HG03159 (cell line): ENCODE data around the gene MYH7.
"Not testable (repeated sequence)": the region's sequence is repeated elsewhere in the genome, so short reads cannot be mapped to it uniquely, and the experiment has no call there.

Experiments
- ATAC-seq: cut with Tn5 transposase; IDR thresholded peaks from one replicate; pipeline ENCODE4 v1.9.1; 2021; ENCODE audit warnings: mild to moderate bottlenecking, moderate library complexity; ENCODE audit not compliant: unreplicated experiment

Gene MYH7

DNA sequence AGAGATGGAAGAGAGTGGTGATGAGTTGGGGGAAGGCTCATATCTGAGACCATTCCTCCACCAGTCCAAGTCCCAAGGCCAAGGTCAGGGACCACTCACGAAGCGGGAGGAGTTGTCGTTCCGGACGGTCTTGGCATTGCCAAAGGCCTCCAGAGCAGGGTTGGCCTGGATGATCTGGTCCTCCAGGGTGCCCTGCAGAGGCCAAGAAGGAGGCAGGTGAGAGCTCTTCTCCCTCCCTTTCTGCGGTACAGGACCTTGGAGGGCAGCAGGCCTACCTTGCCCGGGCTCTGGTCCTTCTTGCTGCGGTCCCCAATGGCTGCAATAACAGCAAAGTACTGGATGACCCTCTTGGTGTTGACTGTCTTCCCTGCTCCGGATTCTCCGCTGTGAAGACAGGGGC is 4.0 kb downstream of the MYH7 start:
- no peak for ATAC-seq

DNA sequence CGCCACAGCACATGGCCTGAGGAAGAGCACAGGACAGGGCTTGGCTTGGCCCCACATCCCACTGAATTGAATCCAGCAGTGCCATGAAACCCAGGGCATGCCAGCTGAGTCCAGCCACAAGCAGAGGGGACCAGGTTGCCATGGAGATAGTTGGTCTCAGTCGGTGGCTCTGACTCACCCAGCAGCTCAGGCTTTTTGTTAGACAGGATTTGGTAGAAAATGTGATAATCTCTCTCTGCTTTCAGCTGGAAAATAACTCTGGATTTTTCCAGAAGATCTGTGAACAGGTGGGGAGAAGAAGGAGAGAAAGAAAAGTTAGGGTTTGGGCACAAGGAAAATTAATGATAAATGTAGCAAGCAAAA is 4.8 kb downstream of the MYH7 start:
- no peak for ATAC-seq

DNA sequence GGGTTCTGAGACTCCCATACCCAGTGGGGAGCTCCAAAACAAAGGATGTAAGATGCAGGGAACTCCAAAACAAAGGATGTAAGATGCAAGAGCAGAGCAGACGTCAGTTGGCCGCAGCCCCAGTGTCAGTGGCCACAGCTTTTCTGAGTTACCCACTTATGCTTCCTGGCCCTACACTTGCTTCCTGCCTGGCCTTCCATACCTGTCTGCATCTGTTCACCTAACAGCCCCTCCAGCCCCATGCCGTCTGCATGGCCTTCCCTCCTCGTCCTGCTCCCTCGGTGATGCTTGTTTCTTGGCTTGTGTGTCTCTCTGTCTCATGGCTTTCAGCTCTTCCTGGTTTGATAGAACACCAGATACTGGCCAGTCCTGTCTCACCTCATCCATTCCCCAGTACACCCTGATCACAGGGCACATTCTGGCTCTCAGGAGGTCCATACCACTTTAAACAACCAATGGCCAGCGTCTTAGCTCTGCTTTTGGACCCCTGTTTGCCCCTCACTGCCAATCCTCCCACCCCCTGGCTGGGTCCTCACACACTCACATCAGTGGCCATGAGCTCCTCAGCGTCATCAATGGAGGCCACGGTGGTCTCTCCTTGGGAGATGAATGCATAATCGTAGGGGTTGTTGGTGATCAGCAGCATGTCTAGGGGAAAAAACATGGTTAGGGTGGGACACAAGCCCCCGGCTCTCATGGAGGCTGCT is 5.3 kb downstream of the MYH7 start:
- no peak for ATAC-seq

DNA sequence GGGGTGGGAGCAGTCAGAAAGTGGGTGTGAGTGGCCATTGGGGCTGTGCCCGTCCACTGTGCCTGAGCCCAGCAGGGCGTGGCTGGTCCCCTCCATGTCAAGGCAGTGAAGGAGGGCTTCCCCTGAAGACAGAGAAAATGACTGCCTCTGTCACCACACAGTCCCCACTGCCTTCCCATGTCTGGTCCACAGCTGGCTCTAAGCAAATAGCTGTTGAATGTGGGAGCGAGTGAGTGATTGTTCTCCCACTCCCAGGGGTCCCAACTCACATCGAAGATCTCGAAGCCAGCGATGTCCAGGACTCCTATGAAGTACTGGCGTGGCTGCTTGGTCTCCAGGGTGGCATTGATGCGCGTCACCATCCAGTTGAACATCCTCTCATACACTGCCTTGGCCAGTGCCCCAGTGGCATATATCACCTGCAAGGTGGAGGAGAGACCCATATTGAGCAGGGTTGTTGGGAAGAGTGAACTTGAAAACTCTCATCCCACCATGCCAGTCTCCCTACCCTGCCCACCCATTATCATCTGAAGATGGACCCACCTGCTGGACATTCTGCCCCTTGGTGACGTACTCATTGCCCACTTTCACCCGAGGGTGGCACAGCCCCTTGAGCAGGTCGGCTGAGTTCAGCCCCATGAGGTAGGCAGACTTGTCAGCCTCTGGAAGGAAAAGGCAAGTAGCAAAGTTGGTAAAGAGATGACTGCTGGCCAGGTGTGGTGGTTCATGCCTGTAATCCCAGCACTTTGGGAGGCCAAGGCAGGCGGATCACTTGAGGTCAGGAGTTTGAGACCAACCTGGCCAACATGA is 6.6 kb downstream of the MYH7 start:
- no peak for ATAC-seq

DNA sequence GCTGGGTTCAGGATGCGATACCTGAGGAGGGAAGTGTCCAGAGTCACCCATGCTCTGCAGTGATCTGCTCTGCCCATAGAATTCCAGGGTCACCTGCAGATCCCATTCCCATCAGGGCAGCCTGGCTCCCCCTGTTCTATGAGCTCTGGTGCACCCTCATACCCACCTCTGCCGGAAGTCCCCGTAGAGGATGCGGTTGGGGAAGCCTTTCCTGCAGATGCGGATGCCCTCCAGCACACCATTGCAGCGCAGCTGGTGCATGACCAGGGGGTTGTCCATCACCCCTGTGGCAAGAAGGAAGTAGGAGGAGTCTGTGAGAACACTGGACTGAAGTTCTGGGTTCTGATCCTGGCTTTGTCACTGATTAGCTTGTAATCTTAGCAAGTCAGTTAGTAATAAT is 9.7 kb downstream of the MYH7 start:
- not testable (repeated sequence) for ATAC-seq

DNA sequence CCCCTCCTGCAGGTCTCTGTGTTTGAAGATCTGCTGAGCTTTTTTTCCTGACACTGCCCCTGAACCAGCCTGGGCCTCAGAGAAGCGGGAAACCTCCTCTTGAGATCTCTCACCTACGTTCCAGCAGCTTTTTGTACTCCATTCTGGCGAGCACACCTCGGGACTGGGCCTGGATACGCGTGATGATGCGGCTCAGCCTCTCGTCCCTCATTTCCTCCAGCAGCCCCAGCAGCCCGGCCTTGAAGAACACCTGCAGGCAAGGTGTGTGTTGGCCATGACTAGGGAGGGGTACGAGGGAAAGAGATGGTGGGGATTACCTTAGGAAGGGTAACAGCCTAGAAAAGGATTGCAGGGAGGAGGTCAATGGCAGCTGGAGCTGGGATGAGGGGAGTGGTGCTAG is 10.3 kb downstream of the MYH7 start:
- ATAC-seq, result no peak

DNA sequence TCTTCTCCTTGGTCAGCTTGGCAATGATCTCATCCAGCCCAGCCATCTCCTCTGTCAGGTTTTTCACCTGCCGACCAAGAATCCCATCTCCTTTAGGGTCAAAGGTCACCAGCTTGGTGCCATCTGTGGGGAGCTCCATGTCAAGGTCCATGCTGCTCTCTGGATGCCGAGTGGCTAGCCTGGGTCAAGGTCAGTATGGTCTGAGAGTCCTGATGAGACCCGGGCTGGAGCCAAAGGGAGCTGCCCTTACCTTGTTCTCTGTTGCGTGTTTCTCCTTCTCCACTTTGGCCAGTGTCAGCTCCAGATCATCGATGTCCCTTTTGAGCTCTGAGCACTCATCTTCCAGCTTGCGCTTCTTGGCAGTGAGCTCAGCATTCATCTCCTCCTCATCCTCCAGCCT is 11.8 kb downstream of the MYH7 start:
- no peak for ATAC-seq

DNA sequence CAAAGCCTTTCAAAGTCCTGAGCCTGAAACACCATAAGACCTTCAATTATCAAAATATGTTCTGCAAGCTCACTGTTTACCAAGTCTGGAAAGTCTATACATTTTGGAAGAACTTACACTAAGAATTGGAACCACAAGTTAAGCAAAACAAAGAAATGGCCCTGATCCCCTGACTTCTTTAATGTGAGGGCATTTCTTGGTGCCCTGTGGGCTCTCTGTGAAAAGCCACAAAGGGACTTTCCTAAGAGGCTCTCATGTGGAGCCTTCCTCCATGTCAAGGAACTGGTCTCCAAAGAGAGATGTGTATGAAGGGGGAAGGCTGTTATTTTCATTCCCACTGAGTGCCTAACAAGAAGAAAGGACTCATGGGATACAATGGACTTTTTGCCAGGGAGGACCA is 13.9 kb downstream of the MYH7 start:
- no peak for ATAC-seq

DNA sequence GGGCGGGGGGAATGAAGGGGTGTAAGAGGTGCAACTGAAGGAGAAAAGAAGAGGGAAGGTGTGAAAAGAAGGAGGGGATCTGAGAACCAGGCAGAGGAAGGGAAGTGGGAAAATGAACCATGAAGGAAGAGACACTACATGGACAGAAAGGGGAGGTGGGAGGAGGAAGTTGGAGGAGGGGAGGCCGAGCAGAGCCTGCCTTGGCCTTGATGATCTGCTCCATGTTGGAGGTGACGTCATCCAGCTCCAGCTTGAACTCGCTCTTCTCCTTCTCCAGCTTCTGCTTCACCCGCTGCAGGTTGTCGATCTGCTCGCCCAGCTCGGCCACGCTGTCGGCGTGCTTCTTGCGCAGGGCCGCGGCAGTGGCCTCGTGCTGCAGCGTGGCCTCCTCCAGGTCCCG is 15.8 kb downstream of the MYH7 start:
- ATAC-seq, result not testable (repeated sequence)

DNA sequence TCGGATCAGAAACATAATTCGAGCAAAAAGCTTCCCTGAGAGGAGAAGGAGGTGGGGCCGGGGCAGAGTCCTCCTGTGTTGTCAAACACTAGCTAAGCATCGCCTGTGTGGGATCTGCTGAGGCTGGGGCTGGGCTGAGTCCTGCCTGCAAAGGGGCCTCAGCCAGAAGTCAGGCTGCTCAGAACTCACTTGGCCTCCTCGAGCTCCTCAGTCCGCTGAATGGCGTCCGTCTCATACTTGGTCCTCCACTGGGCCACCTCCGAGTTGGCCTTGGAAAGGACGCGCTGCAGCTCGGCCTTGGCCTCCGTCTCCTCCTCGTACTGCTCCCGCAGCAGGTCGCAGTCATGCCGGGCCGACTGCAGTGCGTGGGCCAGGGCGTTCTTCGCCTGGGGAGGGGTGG is 17.4 kb downstream of the MYH7 start:
- ATAC-seq, result no peak

DNA sequence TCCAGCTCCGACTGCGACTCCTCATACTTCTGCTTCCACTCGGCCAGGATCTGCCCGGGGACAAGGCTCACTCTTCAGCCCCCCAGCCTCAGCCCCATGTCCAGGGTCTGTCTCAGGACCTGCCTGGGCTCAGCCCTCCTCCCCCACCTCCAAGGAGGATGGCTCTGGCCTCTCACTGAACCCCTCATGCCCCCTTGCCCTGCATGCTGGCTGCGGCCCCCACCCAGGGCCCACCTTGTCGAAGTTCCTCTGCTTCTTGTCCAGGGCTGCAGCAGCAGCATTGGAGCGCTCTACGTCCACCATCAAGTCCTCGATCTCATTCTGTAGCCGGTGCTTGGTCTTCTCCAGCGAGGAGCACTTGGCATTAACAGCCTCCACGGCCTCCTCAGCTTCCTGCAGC is 18.2 kb downstream of the MYH7 start:
- not testable (repeated sequence) for ATAC-seq

DNA sequence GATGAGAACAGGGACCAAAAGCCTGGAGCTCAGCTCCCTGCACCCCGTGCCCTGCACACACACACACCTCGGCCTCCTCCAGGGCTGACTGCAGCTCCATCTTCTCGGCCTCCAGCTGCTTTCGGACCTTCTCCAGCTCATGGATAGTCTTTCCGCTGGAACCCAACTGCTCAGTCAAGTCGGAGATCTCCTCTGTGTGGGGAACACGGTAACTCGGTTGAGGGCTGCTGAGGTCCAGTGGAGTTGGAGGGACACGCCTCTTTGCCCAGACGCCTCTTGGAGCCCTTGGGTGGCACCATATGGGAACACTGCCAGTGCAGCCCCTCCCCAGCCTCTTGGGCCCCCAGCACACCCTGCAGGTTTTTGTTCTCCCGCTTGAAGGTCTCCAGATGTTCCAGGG is 18.7 kb downstream of the MYH7 start:
- ATAC-seq, result no peak

DNA sequence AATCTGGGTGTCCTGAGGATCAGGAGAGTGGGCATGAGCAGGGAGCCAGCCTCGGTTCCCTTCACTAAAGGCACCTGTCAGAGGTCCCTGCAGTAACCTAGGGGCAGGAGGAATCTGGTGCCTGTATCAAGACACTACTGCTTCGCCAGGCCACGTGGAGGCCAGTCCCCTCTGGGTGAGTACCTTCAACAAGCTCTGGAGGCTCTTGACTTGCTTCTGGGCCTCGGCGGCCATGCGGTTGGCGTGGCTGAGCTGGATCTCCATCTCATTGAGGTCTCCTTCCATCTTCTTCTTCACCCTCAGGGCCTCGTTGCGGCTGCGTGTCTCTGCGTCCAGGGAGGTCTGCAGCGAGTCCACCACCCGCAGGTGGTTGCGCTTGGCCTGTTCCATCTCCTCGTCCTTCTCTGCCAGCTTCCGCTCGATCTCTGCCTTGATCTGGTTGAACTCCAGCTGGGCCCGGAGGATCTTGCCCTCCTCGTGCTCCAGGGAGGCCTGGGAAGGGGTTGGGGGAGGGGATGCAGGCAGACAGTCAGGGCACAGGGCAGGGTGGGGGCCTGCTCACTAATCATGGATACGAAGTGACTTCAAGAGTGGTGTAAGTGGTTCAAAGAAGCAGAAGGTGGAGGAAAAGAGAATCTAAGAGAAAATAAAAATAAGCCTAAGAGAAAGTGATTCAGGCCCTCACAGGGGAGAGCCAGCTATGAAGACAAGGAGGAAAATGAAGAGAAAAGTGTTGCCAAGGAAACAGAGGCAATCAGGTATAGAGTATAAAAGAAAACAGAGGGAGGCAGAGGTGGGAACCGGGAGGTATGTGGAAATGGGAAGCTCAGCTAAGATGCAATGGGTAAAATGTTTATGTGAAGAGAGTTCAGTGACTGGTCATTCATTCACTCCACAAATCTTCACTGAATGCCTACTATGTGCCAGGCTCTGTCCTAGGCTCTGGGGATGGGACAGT is 19.4 kb downstream of the MYH7 start:
- ATAC-seq, result no peak

DNA sequence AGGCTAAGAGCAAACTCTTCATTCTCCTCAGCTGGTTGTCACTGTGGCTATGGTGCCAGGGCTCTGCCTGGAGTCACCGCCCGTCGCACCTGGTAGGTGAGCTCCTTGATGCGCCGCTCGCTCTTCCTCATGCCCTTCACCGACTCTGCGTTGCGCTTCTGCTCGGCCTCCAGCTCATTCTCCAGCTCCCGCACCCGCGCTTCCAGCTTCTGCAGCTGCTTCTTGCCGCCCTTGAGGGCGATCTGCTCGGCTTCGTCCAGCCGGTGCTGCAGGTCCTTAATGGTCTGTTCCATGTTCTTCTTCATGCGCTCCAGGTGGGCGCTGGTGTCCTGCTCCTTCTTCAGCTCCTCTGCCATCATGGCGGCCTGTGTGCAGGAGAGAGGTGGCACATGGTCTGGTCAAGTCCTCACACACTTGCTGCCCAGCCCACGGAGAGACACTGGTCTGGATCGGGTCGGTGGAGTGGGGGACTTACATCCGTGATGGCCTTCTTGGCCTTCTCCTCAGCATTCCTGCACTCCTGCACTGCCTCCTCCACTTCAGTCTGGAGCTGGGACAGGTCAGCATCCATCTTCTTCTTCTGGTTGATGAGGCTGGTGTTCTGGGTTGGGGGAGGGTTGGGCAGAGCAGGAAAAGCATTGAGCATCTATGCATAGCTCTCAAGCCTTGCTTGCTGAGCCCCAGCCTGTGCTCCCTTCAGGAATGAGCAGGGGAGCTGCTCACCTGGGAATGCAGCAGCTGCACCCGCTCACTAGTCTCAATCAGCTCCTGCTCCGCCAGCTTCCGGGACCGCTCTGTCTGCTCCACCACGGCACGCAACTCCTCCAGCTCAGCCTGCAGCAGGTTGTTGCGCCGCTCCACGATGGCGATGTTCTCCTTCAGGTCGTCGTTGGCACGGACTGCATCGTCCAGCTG is 20.3 kb downstream of the MYH7 start:
- ATAC-seq, result no peak

DNA sequence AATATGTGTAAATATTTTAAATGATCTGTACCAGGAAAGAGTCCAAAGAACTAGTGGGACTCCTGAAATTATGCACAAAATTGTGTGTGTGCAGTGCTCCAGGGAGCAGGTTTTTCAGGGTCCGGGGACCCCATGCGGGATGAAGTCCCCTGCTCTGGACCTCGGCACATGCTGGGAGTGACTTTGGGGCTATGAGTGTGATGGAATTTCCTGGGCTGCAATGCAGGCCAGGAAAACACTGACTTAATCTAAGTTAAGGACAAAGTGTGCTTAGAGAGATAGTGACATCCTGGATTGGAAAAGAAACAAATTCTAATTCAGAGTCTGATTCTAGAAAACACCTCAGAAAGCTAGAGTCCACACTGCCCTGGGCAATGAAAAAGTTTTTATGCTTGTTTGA is 21.2 kb downstream of the MYH7 start:
- ATAC-seq, result no peak

DNA sequence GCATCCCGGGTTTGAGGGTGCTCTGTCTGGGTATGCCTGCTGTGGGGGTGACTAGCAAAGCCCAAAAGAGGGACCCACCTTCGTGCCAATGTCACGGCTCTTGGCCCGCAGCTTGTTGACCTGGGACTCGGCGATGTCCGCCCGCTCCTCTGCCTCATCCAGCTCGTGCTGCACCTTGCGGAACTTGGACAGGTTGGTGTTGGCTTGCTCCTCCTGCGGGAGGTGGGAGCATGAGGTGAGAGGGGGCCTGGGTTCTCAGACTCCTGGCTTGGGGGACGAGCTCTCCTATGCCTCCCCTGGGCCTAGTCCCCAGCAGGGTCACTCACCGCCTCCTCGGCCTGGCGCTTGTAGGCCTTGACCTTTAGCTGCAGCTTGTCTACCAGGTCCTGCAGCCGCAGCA is 21.8 kb downstream of the MYH7 start:
- ATAC-seq, result no peak

DNA sequence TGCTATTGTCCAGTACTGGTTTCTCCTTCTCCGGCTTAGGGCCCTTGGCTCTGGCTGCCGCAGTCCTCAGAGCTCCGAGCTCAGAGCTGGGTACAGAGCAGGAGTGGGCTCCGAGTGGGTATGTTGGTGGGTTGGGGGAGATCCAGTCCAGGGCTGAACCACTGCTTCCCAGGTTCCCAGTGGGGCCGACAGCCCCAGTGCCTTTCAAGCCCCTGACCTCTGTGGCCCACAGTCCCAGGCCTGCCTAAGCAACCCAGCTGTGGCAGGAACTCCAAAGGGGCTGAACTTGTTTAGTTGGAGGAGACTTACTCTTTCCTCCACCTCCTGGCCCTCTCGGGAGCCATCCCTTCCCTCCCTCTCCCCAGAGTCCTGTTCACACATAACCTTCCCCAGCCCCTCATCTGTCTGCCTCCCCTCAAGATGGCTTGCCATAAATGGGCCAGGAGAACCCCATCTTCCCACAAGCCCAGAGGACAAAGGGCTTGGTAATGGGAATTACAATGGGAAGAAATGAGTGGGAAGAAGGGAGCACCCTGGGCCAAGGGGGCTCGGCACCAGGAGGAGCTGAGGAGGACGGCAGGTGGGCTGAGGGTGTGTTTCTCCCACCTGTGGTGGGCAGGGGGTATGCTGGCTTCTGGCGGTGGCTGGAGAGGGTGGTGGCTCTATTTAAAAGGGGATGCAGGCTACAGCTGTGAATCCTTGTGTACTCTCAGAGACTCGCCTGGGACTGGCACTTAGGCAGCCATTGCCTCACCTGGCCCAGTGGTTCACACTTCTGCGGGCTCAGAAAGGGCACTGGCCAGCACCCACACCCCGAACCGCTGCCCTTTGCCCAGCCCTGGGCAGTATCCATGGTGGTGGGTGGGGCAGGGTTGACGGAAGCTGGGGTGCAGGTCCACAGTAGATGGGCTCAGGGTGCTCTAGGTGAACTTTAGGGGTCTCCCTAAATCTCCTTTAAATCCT is 23.6 kb downstream of the MYH7 start:
- ATAC-seq, result no peak

DNA sequence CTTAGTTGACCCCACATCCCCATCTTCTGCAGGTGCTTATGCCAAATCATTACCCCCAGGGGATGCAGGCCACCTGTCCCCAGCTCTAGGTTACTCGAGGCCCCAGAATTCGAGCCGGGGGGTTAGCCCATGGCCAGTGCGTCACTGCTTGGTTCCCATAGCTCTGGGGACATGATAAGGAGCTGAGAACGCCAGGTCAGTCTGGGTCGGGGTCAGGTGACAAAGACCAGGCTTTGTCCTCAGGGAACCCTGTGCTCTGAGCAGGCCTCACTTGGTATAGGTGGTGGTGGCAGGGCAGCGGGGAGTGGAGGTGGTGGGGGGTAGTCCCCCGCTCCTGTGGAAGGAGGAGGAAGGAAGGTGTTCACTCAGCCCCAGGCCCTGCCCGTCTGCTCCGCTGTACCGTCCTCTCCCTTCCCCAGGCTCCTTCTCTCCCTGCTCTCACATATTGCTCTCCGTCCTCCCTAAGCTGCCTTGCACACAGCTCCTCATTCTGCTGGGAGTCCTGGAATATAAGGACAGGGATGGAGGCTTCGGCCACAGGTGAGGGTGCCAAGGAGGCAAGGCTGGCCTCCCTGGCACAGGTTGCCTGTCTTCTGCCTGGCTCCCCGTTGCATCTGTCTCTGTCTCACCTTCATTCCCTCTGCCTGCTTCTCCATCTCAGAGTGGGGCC is 25.4 kb downstream of the MYH7 start:
- no peak for ATAC-seq

DNA sequence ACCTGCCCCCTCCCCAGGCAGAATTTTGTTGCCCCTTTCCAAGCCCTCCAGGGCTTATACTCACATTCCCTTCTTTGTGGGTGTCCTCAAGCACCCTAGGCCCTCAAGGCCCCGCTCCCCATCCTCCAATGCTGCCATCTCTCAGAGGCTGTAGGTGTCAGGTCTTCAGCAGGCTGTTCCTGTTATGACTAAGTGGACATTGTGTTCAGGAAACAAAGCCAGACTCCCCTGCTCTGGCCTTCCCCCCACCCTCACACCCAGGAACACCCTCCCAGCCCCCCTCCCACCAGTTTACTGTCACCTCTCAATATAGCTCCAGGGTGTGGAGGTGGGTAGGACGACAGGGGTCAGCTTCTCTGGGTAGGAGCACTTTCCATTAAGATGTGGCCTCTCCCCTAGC is 26.0 kb downstream of the MYH7 start:
- no peak for ATAC-seq
